Vagina (tissue), 2 donors: ENCODE results near the gene SAMD15.

Source experiments
- POLR2A ChIP-seq, 2 donors: fragments of 450-650 bp; IDR thresholded peaks; one replicate each; pipeline ENCODE4 v1.6.1; 2017; ENCODE audit warnings: antibody characterized with exemption in 2 of 2, mild to moderate bottlenecking in 2 of 2, moderate library complexity in 2 of 2
- POLR2AphosphoS5 ChIP-seq, 2 donors: sonication (generic); formaldehyde crosslinking; IDR thresholded peaks; one replicate each; pipeline ENCODE4 v1.9.0; 2017; ENCODE audit warnings: antibody characterized with exemption in 2 of 2, mild to moderate bottlenecking in 2 of 2, low read depth in 1 of 2; ENCODE audit not compliant: insufficient read depth in 1 of 2
- TF ChIP-seq, protein P1 (sequence below), 3 experiments: fragments of 450-650 bp in 2 of 3; fragments of 200-600 bp in 1 of 3; sonication (generic) in 1 of 3; IDR thresholded peaks; one replicate each; pipeline ENCODE4 v1.5.1; 2017 to 2019; ENCODE audit warnings: antibody characterized with exemption in 3 of 3, mild to moderate bottlenecking in 2 of 3, moderate library complexity in 2 of 3

DNA sequence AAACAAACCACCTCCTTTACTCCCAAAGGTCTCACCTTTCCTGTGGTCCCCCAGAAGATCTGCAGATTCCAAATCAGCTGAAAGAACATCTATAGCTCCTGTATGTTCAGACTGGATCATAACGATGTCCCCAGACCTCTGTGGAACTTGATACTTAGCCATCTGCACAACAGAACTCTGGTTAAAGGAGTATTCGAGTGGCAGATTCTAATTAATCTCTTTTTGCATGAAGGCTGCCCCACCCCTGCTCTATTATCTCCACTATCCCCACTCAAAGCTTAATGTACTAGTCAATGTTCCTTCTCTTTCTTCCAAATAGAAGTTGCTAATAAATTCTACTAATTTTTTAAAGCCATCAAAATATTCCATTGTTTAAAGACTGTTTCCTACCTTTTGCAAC is 33.5 kb upstream of the SAMD15 start:
- no peak for TF ChIP-seq POLR2A (IDR thresholded peaks at IDR 0.05)
- TF ChIP-seq, protein P1, sequence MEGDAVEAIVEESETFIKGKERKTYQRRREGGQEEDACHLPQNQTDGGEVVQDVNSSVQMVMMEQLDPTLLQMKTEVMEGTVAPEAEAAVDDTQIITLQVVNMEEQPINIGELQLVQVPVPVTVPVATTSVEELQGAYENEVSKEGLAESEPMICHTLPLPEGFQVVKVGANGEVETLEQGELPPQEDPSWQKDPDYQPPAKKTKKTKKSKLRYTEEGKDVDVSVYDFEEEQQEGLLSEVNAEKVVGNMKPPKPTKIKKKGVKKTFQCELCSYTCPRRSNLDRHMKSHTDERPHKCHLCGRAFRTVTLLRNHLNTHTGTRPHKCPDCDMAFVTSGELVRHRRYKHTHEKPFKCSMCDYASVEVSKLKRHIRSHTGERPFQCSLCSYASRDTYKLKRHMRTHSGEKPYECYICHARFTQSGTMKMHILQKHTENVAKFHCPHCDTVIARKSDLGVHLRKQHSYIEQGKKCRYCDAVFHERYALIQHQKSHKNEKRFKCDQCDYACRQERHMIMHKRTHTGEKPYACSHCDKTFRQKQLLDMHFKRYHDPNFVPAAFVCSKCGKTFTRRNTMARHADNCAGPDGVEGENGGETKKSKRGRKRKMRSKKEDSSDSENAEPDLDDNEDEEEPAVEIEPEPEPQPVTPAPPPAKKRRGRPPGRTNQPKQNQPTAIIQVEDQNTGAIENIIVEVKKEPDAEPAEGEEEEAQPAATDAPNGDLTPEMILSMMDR (IDR thresholded peaks at IDR 0.05): no peak
- no peak for TF ChIP-seq POLR2AphosphoS5 (IDR thresholded peaks at IDR 0.05; ENCODE audit: insufficient read depth in 1 of 2, low read depth in 1 of 2)
